Type B pancreatic cell (in vitro differentiated cells): Measurements from ENCODE around the gene CEP350. TPM values are rescaled to one million over a fixed set of nuclear protein-coding genes. Genes with fewer than 3 reads are reported as not detected.
"Not testable (repeated sequence)": the region's sequence is repeated elsewhere in the genome, so short reads cannot be mapped to it uniquely, and the experiment has no call there.

ENCODE experiments used
- DNase-seq: peaks from one replicate; pipeline ENCODE4 v3.0.0; 2021; ENCODE audit warnings: mixed read lengths; ENCODE audit not compliant: unreplicated experiment; ENCODE audit errors: extremely low spot score
- H3K27ac Mint-ChIP-seq: 2 replicates; pipeline ENCODE4 v1.8.0; 2021; ENCODE audit warnings: mild to moderate bottlenecking, mixed read lengths
- H3K27me3 Mint-ChIP-seq: 2 replicates; pipeline ENCODE4 v1.8.0; 2021; ENCODE audit warnings: mixed read lengths
- H3K36me3 Mint-ChIP-seq: 2 replicates; pipeline ENCODE4 v1.8.0; 2021; ENCODE audit warnings: mixed read lengths
- H3K4me1 Mint-ChIP-seq: one replicate; pipeline ENCODE4 v1.8.0; 2021; ENCODE audit warnings: mixed read lengths; ENCODE audit not compliant: unreplicated experiment
- H3K4me3 Mint-ChIP-seq: 2 replicates; pipeline ENCODE4 v1.8.0; 2021; ENCODE audit warnings: mild to moderate bottlenecking, mixed read lengths
- H3K9me3 Mint-ChIP-seq: 2 replicates; pipeline ENCODE4 v1.8.0; 2021; ENCODE audit warnings: mixed read lengths
- CTCF ChIP-seq: fragments of 200-600 bp; sonication (generic); conservative IDR thresholded peaks from 2 replicates; pipeline ENCODE4 v1.5.0; 2021; ENCODE audit warnings: antibody characterized with exemption, mild to moderate bottlenecking
- total RNA-seq: library from RNA; stranded (reverse); gene quantifications from 2 replicates; pipeline ENCODE4 v1.2.1, GENCODE V29; 2021; ENCODE audit warnings: low replicate concordance

Gene CEP350
- total RNA-seq, 1 donor from 2014 or later: 41.5 TPM

GRCh38 chr1:179958359-179958758 is 3.7 kb downstream of the CEP350 start:
- Mint-ChIP-seq H3K4me1 (peaks cover 6% of the 10 kb centered on the region), H3K4me3 (no peak overlapping the region), H3K27ac (no peak overlapping the region), H3K36me3 (peaks cover 16% of the 10 kb centered on the region), H3K9me3 (peaks cover 8% of the 10 kb centered on the region), H3K27me3 (no peaks in the 10 kb centered on the region)
- no peak for DNase-seq
- no peak for TF ChIP-seq CTCF

DNA sequence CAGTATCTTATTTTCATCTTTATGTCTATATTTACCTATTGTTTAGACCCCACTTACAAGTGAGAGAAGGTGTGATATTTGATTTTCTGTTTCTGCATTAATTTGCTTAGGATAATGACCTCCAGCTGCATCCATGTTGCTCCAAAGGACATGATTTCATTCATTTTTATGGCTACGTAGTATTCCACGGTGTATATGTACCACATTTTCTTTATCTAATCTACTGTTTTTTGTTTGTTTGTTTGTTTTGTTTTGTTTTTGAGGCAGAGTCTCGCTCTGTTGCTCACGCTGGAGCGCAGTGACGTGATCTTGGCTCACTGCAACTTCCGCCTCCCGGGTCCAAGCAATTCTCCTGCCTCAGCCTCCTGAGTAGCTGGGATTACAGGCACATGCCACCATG is 7.6 kb downstream of the CEP350 start:
- not testable (repeated sequence) for H3K27ac Mint-ChIP-seq
- H3K9me3 Mint-ChIP-seq: peaks cover 16% of the 10 kb centered on the region

GRCh38 chr1:179966551-179966950 is 11.9 kb downstream of the CEP350 start:
- Mint-ChIP-seq H3K36me3 (peaks cover 25% of the 10 kb centered on the region), H3K27ac (no peak overlapping the region), H3K9me3 (peaks cover 16% of the 10 kb centered on the region), H3K4me1 (peaks cover 9% of the 10 kb centered on the region), H3K4me3 (no peak overlapping the region), H3K27me3 (no peaks in the 10 kb centered on the region)
- no peak for TF ChIP-seq CTCF
- no peak for DNase-seq

More for the DNA sequence above, 7.6 kb downstream of the CEP350 start:
- not testable (repeated sequence) for H3K27me3 Mint-ChIP-seq, DNase-seq, H3K4me1 Mint-ChIP-seq, H3K4me3 Mint-ChIP-seq
- peaks cover 16% of the 10 kb centered on the region for H3K36me3 Mint-ChIP-seq

DNA sequence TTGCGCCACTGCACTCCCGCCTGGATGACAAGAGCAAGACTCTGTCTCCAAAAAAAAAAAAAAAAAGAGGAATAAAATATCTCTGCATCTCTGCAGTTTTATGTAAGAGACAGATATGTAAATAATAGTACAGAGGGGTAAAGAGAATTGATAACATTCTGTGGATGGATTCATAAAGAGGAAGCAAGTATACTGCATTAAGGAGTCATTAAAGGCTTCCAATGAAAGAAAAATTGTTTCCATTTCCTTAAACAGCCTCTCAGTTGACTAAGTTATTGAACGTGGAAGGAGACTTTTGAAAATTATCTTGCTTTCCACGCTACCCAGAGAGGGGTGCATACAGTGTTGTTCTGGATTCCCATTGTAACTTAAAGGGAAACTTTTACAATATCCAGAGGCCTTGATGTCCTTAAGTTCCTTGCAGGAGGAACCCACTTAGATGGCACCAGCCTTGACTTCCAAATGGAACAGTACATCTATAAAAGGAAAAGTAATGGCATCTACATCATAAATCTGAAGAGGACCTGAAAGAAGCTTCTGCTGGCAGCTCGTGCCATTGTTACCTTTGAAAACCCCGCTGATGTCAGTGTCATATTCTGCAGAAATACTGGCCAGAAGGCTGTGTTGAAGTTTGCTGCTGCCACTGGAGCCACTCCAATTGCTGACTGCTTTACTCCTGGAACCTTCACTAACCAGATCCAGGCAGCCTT is 13.8 kb downstream of the CEP350 start:
- Mint-ChIP-seq H3K27ac (no peak overlapping the region), H3K4me3 (no peak overlapping the region)

GRCh38 chr1:179968994-179969919 is 14.6 kb downstream of the CEP350 start:
- H3K27ac Mint-ChIP-seq: no peak overlapping the region
- no peak for DNase-seq
- H3K36me3 Mint-ChIP-seq: peaks cover 27% of the 10 kb centered on the region
- peaks cover 15% of the 10 kb centered on the region for H3K4me1 Mint-ChIP-seq
- no peak for TF ChIP-seq CTCF
- no peaks in the 10 kb centered on the region for H3K27me3 Mint-ChIP-seq
- peaks cover 4% of the 10 kb centered on the region for H3K9me3 Mint-ChIP-seq
- no peak overlapping the region for H3K4me3 Mint-ChIP-seq

More for the DNA sequence above, 13.8 kb downstream of the CEP350 start:
- DNase-seq: no peak
- Mint-ChIP-seq H3K9me3 (peaks cover 6% of the 10 kb centered on the region), H3K27me3 (no peaks in the 10 kb centered on the region), H3K36me3 (peaks cover 24% of the 10 kb centered on the region), H3K4me1 (peaks cover 10% of the 10 kb centered on the region)
- TF ChIP-seq CTCF: no peak

GRCh38 chr1:179969962-179970361 is 15.4 kb downstream of the CEP350 start:
- Mint-ChIP-seq H3K9me3 (peaks cover 4% of the 10 kb centered on the region), H3K36me3 (peaks cover 27% of the 10 kb centered on the region), H3K4me1 (peaks cover 15% of the 10 kb centered on the region), H3K4me3 (no peak overlapping the region), H3K27me3 (no peaks in the 10 kb centered on the region), H3K27ac (no peak overlapping the region)
- no peak for TF ChIP-seq CTCF
- no peak for DNase-seq
